ENCODE measurements around the gene ZNF253. TPM values are rescaled to one million over a fixed set of nuclear protein-coding genes. Genes with fewer than 3 reads are reported as not detected.
"Not testable (repeated sequence)": the region's sequence is repeated elsewhere in the genome, so short reads cannot be mapped to it uniquely, and the experiment has no call there.

The ZNF253 gene
- total RNA-seq, 4 donors from 2014 or later: 5.0 to 16.7 (median 8.8) TPM

DNA sequence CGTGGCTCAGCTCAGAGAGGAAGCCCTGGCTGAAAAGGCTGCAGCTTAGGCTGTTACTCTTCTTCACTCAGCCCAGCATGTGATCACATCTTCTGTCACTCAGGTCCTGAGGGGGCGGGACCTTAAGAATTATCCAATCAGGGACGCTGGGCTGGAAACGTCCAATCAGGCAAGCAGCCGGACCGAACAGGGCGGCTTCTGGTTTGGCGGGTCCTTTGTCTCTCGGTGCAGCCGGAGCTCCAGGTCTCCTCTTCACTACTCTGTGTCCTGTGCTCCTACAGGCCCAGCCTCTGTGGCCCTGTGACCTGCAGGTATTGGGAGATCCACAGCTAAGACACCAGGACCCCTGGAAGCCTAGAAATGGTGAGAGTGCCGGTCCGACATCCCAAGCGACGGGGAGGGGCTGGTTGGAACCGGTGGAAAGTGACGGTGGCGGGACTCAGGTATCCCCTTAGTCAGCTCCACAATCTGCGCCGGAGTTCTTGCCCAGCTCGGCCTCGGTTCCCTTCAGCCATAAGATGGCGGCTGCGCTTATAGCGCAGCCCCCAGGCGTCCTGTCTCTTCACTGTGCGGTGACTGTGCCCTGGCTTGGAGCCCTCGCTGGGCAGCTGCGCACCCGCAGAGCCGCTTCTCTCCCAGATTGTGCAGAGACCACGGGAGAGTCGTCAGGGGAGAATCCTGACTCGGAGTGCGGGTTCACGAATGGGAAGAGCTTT, 35.2 kb downstream of the ZNF253 start, which contains the start of gene ZNF93:
Gene ZNF93 (plus strand): TSS at position 218 of the 716 bp plus-strand sequence. CDS start 143 bp downstream, at position 361.
- 2% methylated on average over 23 of the region's 35 CpGs for WGBS
- no peaks in the 10 kb centered on the region for H3K36me3 ChIP-seq
- DNase-seq (ENCODE audit: low spot score in 2 of 2): peak; percentile 96 to 98
- H3K4me1 ChIP-seq: peaks cover 9% of the 10 kb centered on the region
- peaks cover 7% of the 10 kb centered on the region for H3K9me3 ChIP-seq
- H3K4me3 ChIP-seq: peak within 1 kb of the TSS; percentile 72
- no peaks in the 10 kb centered on the region for H3K27me3 ChIP-seq
- peak within 1 kb of the TSS; percentile 83 for H3K27ac ChIP-seq
- peak in 1 of 2 donors; percentile 63 for TF ChIP-seq POLR2A (IDR thresholded peaks at IDR 0.05)
- TF ChIP-seq EP300 (IDR thresholded peaks at IDR 0.05): no peak

GRCh38 chr19:19907551-19907950, 41.9 kb downstream of the ZNF253 start:
- DNase-seq (ENCODE audit: low spot score in 2 of 2); H3K27ac ChIP-seq; H3K9me3 ChIP-seq; H3K4me3 ChIP-seq; H3K27me3 ChIP-seq; H3K4me1 ChIP-seq; H3K36me3 ChIP-seq: not testable (repeated sequence)
- WGBS: 59% methylated on average over 3 of the region's 3 CpGs

DNA sequence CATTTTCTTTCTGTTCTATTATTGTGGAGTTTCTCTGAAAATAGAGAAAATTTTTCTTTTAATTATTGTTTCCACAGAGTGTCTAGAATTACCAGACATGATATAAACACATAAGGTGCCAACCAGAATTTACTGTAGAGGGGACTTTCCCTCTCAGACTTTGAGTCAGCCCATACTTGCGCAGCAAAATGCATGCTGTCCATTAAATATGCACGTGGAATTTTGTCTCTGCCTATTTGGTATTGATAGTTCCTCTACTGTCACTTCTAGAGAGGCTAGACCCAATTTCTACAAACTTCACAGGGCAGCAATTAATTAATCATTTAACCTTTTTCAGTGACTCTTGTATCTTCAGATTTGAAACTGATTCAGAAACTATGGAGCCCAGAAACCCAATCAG, 44.0 kb downstream of the ZNF253 start:
- peaks cover 6% of the 10 kb centered on the region for H3K36me3 ChIP-seq
- DNase-seq (ENCODE audit: low spot score in 2 of 2): no peak
- H3K9me3 ChIP-seq: no peaks in the 10 kb centered on the region
- TF ChIP-seq POLR2A (IDR thresholded peaks at IDR 0.05): no peak
- no peak for TF ChIP-seq POLR2AphosphoS5 (IDR thresholded peaks at IDR 0.05)
- TF ChIP-seq EP300 (IDR thresholded peaks at IDR 0.05): no peak
- H3K4me3 ChIP-seq: no peak overlapping the region
- no peaks in the 10 kb centered on the region for H3K4me1 ChIP-seq
- H3K27ac ChIP-seq: no peak overlapping the region
- no peaks in the 10 kb centered on the region for H3K27me3 ChIP-seq
- WGBS: 81% methylated on average over 2 of the region's 2 CpGs

GRCh38 chr19:19911150-19911549, 45.5 kb downstream of the ZNF253 start:
- Histone ChIP-seq H3K27me3 (no peaks in the 10 kb centered on the region), H3K9me3 (no peaks in the 10 kb centered on the region), H3K4me3 (no peak overlapping the region), H3K4me1 (no peaks in the 10 kb centered on the region), H3K27ac (no peak overlapping the region), H3K36me3 (peaks cover 8% of the 10 kb centered on the region)
- TF ChIP-seq, protein P1, sequence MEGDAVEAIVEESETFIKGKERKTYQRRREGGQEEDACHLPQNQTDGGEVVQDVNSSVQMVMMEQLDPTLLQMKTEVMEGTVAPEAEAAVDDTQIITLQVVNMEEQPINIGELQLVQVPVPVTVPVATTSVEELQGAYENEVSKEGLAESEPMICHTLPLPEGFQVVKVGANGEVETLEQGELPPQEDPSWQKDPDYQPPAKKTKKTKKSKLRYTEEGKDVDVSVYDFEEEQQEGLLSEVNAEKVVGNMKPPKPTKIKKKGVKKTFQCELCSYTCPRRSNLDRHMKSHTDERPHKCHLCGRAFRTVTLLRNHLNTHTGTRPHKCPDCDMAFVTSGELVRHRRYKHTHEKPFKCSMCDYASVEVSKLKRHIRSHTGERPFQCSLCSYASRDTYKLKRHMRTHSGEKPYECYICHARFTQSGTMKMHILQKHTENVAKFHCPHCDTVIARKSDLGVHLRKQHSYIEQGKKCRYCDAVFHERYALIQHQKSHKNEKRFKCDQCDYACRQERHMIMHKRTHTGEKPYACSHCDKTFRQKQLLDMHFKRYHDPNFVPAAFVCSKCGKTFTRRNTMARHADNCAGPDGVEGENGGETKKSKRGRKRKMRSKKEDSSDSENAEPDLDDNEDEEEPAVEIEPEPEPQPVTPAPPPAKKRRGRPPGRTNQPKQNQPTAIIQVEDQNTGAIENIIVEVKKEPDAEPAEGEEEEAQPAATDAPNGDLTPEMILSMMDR (IDR thresholded peaks at IDR 0.05): no peak
- TF ChIP-seq POLR2A (IDR thresholded peaks at IDR 0.05): no peak
- no peak for DNase-seq (ENCODE audit: low spot score in 2 of 2)
- 47% methylated on average over 1 of the region's 1 CpG for WGBS

GRCh38 chr19:19914596-19914995, 48.9 kb downstream of the ZNF253 start:
- 91% methylated on average over 3 of the region's 3 CpGs for WGBS
- no peaks in the 10 kb centered on the region for H3K4me1 ChIP-seq
- no peak for DNase-seq (ENCODE audit: low spot score in 2 of 2)
- no peaks in the 10 kb centered on the region for H3K27me3 ChIP-seq
- peaks cover 17% of the 10 kb centered on the region for H3K36me3 ChIP-seq
- H3K4me3 ChIP-seq: no peak overlapping the region
- TF ChIP-seq POLR2AphosphoS5 (IDR thresholded peaks at IDR 0.05): no peak
- no peak for TF ChIP-seq POLR2A (IDR thresholded peaks at IDR 0.05)
- no peaks in the 10 kb centered on the region for H3K9me3 ChIP-seq
- H3K27ac ChIP-seq: no peak overlapping the region

DNA sequence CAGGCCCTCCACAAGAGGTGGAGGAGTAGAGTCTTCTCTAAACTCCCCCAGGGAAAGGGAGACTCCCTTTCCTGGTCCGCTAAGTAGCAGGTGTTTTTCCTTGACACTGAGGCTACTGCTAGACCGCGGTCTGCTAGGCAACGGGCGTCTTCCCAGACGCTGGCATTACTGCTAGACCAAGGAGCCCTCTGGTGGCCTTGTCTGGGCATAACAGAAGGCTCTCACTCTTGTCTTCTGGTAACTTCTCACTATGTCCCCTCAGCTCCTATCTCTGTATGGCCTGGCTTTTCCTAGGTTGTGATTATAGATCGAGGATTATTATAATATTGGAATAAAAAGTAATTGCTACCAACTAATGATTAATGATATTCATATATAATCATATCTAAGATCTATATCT, 64.7 kb downstream of the ZNF253 start:
- not testable (repeated sequence) for H3K27ac ChIP-seq; H3K4me3 ChIP-seq; DNase-seq (ENCODE audit: low spot score in 2 of 2); H3K4me1 ChIP-seq; H3K27me3 ChIP-seq
- peaks cover 42% of the 10 kb centered on the region for H3K36me3 ChIP-seq
- 47% methylated on average over 7 of the region's 7 CpGs for WGBS
- peaks cover 61% of the 10 kb centered on the region for H3K9me3 ChIP-seq

GRCh38 chr19:19933432-19934314, 68.0 kb downstream of the ZNF253 start:
- H3K36me3 ChIP-seq: peaks cover 24% of the 10 kb centered on the region
- not testable (repeated sequence) for H3K4me1 ChIP-seq; H3K27me3 ChIP-seq; H3K4me3 ChIP-seq; H3K27ac ChIP-seq; DNase-seq (ENCODE audit: low spot score in 2 of 2)
- H3K9me3 ChIP-seq: peaks cover 81% of the 10 kb centered on the region
- 91% methylated on average over 3 of the region's 3 CpGs for WGBS

- Histone ChIP-seq H3K36me3 (peaks cover 11% of the 10 kb centered on the region), H3K4me3 (no peak overlapping the region), H3K27ac (no peak overlapping the region), H3K9me3 (peaks cover 75% of the 10 kb centered on the region), H3K27me3 (no peaks in the 10 kb centered on the region), H3K4me1 (no peaks in the 10 kb centered on the region)
- no peak for DNase-seq (ENCODE audit: low spot score in 2 of 2)
- TF ChIP-seq, protein P1 (IDR thresholded peaks at IDR 0.05): no peak
- TF ChIP-seq EP300 (IDR thresholded peaks at IDR 0.05) (no peak), POLR2A (IDR thresholded peaks at IDR 0.05) (no peak), POLR2AphosphoS5 (IDR thresholded peaks at IDR 0.05) (no peak)
- WGBS: 99% methylated on average over 2 of the region's 2 CpGs
Observed at GRCh38 chr19:19937403-19937802, 71.7 kb downstream of the ZNF253 start.

Data from suprapubic skin (tissue), 4 donors.